ENCODE results near the gene LRP5.

LRP5 gene

GRCh38 chr11:68430384-68430783 is 118.0 kb downstream of the LRP5 start:
- Histone ChIP-seq H3K27me3 (ENCODE audit: insufficient read depth, low read depth) (no peaks in the 10 kb centered on the region), H3K4me3 (IDR thresholded peaks at IDR 0.05; ENCODE audit: insufficient read depth, low read depth, low read length) (no peak overlapping the region), H3K4me1 (ENCODE audit: low read depth, poor library complexity, severe bottlenecking) (no peaks in the 10 kb centered on the region), H4K20me1 (ENCODE audit: insufficient read depth) (no peaks in the 10 kb centered on the region), H3K27ac (no peak overlapping the region), H3K79me2 (ENCODE audit: insufficient read depth, low read depth) (no peaks in the 10 kb centered on the region), H3K4me2 (no peak overlapping the region), H3K9ac (no peak overlapping the region), H2AFZ (ENCODE audit: low read depth) (no peak overlapping the region), H3K36me3 (ENCODE audit: insufficient read depth) (no peaks in the 10 kb centered on the region)
- no peak for TF ChIP-seq CTCF (conservative IDR thresholded peaks at IDR 0.05; ENCODE audit: low read depth, low read length)

- Histone ChIP-seq H3K27me3 (ENCODE audit: insufficient read depth, low read depth) (no peaks in the 10 kb centered on the region), H3K4me3 (IDR thresholded peaks at IDR 0.05; ENCODE audit: insufficient read depth, low read depth, low read length) (no peak overlapping the region), H3K4me2 (no peak overlapping the region), H3K27ac (no peak overlapping the region), H3K4me1 (ENCODE audit: low read depth, poor library complexity, severe bottlenecking) (no peaks in the 10 kb centered on the region), H3K36me3 (ENCODE audit: insufficient read depth) (no peaks in the 10 kb centered on the region), H2AFZ (ENCODE audit: low read depth) (no peak overlapping the region), H4K20me1 (ENCODE audit: insufficient read depth) (no peaks in the 10 kb centered on the region), H3K9ac (no peak overlapping the region), H3K79me2 (ENCODE audit: insufficient read depth, low read depth) (no peaks in the 10 kb centered on the region)
- no peak for TF ChIP-seq CTCF (conservative IDR thresholded peaks at IDR 0.05; ENCODE audit: low read depth, low read length)
These were observed 118.4 kb downstream of the LRP5 start for GRCh38 chr11:68430801-68431200.

- no peaks in the 10 kb centered on the region for H4K20me1 ChIP-seq (ENCODE audit: insufficient read depth)
- H2AFZ ChIP-seq (ENCODE audit: low read depth): no peak overlapping the region
- no peak overlapping the region for H3K4me2 ChIP-seq
- H3K27ac ChIP-seq: no peak overlapping the region
- no peaks in the 10 kb centered on the region for H3K36me3 ChIP-seq (ENCODE audit: insufficient read depth)
- H3K27me3 ChIP-seq (ENCODE audit: insufficient read depth, low read depth): no peaks in the 10 kb centered on the region
- no peak for TF ChIP-seq CTCF (conservative IDR thresholded peaks at IDR 0.05; ENCODE audit: low read depth, low read length)
- H3K9ac ChIP-seq: no peak overlapping the region
- no peaks in the 10 kb centered on the region for H3K79me2 ChIP-seq (ENCODE audit: insufficient read depth, low read depth)
- no peaks in the 10 kb centered on the region for H3K4me1 ChIP-seq (ENCODE audit: low read depth, poor library complexity, severe bottlenecking)
- H3K4me3 ChIP-seq (IDR thresholded peaks at IDR 0.05; ENCODE audit: insufficient read depth, low read depth, low read length): no peak overlapping the region
These were observed 119.7 kb downstream of the LRP5 start for GRCh38 chr11:68431984-68432645.

- H2AFZ ChIP-seq (ENCODE audit: low read depth): no peak overlapping the region
- no peak overlapping the region for H3K9ac ChIP-seq
- H4K20me1 ChIP-seq (ENCODE audit: insufficient read depth): no peaks in the 10 kb centered on the region
- no peaks in the 10 kb centered on the region for H3K36me3 ChIP-seq (ENCODE audit: insufficient read depth)
- no peaks in the 10 kb centered on the region for H3K79me2 ChIP-seq (ENCODE audit: insufficient read depth, low read depth)
- H3K27ac ChIP-seq: no peak overlapping the region
- H3K4me3 ChIP-seq (IDR thresholded peaks at IDR 0.05; ENCODE audit: insufficient read depth, low read depth, low read length): no peak overlapping the region
- H3K27me3 ChIP-seq (ENCODE audit: insufficient read depth, low read depth): no peaks in the 10 kb centered on the region
- no peak for TF ChIP-seq CTCF (conservative IDR thresholded peaks at IDR 0.05; ENCODE audit: low read depth, low read length)
- no peak overlapping the region for H3K4me2 ChIP-seq
- H3K4me1 ChIP-seq (ENCODE audit: low read depth, poor library complexity, severe bottlenecking): no peaks in the 10 kb centered on the region
These were observed 120.5 kb downstream of the LRP5 start for GRCh38 chr11:68432874-68433273.

All from KMS-11 (cell line).